HG03457 (cell line): ENCODE data around the gene SPATA18.
"Not testable (repeated sequence)": the region's sequence is repeated elsewhere in the genome, so short reads cannot be mapped to it uniquely, and the experiment has no call there.

Experiments
- ATAC-seq: cut with Tn5 transposase; IDR thresholded peaks from one replicate; pipeline ENCODE4 v1.9.1; 2021; ENCODE audit warnings: moderate number of reproducible peaks; ENCODE audit not compliant: unreplicated experiment

SPATA18 gene

DNA sequence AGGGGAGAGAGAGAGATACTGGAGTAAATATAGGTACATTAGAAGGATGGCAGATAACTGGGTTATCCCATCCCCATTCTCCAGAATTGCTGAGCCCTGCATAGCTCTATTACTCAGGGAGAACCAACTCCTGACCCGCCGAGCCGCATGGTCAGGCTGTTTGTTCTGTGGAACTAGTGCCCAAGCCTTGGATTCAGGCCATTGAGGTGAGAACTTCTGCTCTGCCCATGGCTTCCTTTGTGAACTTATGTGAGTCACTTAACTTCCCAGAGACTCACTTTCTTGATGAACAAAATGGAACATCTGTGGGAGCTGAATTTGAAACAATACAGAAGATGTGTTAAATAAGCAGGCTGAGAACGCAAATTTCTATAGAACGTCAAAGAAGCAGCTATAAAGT lies 54.2 kb downstream of the SPATA18 start:
- ATAC-seq: no peak

DNA sequence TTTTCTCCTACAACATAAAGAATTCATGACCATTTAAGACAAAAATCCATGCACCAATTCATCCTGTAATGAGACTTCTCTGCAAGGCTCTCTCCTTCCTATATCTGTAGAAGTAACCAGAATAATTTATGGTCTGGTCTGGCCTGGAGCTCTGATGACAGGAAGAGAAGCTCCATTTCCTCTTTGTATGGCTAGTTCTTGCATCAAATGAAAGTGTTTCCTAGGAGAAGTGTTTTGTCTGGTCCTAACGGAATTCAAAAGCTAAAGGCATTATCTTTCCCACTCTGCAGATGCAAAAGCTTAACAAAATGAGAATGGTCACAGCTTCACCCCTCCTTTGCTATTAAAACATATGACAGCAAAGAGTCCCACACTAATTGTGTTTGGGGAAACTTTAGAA lies 55.1 kb downstream of the SPATA18 start:
- no peak for ATAC-seq

DNA sequence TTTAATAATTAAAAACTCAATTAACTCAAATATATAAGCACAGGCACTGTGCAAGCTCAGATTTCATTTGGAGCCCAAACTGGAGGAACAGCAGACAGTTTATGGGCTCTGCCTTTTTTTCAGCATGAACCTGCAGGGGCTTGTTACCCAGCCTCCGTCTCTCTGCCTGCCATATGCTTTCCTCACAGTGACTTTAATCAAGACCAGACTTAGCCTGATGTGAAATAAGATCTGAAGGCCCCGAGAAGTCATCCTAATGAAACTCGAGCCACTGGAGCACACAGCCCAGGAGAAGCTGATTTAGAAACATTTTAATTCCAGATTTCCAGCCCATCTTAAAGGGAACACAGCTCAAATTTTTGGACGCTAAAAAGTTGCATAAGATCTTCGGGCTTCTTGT lies 55.6 kb downstream of the SPATA18 start:
- no peak for ATAC-seq

DNA sequence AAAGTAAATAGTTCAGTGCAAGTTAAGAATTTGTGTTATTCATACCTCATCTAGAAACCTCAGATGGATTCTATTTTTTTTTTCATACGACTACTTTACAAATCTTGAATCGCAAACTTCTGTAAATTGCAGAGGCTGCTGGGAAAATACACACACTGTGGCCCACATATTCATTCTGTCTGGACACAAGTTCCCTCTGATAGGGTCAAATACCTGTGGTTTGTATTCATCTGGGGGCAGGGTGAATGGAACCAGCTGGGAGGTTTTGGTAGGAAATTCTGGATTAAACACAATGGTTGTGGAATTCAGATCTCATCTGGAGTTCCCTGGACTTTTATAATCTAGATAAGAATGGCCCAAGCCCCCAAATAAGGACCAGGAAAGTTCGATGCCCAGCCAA lies 56.2 kb downstream of the SPATA18 start:
- ATAC-seq: no peak

DNA sequence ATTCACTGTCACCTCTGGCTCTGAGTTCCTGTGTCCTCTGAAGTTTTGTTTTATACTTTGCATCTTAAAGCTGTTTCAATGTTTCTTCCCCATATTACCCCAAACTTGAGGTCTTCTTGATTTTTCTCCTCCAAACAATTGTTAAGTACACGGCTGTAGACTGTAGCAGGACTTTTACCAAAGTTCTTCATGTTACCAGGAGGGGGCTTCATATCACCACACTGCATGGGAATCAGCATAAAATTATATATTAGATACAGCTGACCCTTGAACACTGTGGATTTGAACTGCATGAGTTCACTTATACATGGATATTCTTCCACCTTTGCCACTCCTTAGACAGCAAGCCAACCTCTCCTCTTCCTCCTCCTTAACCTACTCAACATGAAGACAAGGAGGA lies 56.6 kb downstream of the SPATA18 start:
- no peak for ATAC-seq

DNA sequence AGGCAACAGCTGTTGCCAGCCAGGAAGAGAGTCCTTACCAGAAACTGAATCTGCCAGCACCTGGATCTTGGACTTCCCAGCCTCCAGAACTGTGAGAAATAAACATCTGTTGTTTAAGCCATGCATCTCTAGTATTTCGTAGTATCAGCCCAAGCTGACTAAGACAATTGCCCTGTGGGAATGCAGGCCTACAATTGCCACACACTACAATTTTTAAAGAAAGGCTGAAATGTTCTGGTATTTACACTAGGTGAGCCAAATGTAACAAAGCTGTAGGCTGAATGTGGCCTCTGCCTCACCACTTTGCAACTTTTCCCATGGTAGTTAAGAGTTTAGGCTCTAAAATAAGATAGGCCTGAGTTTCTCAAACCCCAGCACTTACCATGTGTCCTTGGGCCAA lies 59.1 kb downstream of the SPATA18 start:
- ATAC-seq: no peak

DNA sequence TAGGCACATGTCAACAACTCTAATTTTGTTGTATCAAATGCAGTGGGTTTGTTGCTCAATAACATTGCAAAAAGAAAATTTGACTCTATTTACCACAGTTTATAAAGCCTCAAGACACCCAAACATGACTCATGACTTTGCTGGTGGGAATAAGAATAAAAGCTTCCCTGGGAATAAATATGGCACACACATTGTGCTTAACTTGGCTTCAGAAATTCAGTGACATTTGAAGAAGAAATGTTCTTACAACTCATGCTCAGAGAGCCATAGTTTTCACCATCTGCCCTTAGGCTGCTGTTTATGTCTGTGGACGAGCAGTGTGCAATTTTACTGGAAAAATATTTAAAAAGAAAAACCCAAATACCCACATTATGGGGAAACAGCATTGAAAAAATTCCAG lies 60.9 kb downstream of the SPATA18 start:
- ATAC-seq: no peak

DNA sequence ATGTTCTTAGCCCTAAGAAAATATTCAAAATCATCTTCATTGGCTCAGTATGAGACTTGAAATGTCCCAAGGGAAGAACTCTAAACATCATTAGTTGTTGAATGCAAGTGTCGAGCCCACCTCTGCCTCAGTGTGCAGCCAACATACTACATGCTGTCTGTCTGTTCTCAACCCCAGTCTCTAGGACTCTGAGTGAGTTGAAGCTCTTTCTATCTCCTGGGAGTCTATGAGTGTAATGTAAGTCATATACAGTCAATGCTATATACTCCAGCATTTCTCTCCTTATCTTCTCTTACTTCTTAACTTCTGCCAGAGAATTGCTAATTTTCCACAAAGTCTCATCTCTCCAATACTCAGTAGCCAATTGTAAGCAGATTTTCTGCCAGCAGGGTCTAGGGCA lies 61.3 kb downstream of the SPATA18 start:
- ATAC-seq: no peak

DNA sequence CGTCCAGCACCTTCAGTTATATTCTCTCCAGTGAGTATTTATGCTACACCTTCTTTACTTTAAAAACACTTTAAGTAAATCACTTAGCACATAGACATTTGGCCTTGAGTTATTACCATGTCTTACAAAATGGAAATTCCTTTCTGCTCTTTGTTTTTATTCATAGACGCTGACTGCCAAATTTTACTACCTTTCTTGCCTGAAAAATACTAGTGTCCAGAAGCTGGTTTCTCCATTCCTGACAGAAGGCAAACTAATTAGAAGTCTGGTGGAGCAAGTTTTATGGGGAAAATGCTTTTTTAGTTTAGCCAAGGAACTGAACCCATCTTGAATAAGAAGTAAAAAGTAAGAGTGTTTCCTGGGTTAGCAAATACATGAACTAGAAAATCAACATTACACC lies 65.5 kb downstream of the SPATA18 start:
- ATAC-seq: no peak

DNA sequence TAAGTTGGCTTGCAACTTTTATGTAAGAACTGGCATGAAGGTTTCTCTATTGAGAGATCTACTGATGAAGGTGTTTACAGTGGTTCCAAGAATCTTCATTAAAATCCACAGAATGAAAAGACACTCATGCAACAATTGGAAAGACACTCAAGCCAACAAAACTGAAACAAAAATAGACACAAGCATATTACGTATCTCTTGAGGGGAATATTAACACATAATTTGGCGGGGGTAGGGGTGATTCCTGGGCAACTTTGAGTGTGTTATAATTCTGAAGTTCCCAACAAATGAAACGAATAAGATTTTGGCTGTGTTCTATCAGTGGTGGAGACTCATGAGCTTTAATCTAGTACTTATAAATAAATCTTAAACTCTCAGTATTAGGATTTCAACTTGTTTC lies 75.1 kb downstream of the SPATA18 start:
- ATAC-seq: no peak

DNA sequence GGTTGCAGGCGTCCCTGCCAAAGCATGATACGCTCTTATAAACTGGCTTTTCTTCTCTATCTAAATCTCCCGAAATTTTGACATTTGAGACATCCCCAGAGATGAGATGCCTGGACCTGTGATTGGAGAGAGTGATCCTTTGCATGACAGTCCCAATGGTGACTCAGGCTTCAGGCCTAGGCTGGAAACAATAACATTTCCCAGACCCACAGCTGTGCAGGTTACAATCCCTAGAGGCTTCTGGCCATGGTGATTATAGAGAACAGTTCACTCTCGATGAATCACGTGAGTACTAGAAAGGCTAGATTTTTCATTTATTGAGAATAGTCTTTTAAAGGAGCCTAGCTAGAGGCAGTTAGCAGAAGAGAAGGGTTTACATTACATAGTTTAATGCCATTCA lies 75.9 kb downstream of the SPATA18 start:
- ATAC-seq: no peak

DNA sequence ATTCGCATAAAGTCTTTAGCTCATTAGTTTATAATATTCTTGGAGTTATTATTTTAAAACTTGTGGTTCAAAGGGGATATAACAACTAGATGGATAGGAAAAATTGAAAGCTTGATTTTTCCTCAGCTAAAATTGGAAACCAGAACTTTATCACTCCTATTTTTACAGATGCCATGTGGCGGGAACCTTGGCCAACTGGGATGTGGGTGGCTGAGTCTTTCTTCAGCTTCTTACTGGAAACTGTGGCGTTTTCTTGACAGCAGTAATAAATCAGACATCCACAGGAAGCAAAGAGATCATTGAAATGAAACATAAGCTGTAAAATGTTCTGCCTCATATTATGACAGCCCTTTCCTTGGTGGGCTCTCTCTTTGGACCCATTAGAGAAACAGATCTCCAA lies 84.1 kb downstream of the SPATA18 start:
- ATAC-seq: no peak

DNA sequence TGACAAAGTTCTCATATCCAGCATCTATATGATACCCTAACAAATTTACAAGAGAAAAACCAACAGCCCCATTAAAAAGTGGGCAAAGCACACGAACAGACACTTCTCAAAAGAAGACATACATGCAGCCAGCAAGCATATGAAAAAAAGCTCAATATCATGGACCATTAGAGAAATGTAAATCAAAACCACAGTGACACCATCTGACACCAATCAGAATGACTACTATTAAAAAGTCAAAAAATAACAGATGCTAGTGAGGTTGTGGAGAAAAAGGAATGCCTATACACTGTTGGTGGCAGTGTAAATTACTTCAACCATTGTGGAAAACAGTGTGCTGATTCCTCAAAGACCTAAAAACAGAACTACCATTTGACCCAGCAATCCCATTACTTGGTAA lies 86.0 kb downstream of the SPATA18 start:
- ATAC-seq: not testable (repeated sequence)

DNA sequence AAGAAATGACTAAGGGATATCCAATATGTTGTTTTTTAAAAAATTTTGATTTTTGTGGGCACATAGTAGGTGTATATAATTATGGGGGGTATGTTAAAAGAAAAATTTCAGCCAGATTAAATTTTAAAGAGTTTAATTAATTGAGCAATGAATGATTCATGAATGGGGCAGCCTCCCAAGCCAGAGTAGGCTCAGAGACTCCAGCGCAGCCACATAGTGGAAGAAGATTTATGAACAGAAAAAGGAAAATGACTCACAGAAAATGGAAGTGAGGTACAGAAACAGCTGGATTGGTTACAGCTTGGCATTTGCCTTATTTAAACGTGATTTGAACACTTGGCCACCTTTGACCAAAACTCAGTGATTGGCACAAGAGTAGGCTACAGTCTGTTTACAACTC lies 91.7 kb downstream of the SPATA18 start:
- ATAC-seq: no peak

DNA sequence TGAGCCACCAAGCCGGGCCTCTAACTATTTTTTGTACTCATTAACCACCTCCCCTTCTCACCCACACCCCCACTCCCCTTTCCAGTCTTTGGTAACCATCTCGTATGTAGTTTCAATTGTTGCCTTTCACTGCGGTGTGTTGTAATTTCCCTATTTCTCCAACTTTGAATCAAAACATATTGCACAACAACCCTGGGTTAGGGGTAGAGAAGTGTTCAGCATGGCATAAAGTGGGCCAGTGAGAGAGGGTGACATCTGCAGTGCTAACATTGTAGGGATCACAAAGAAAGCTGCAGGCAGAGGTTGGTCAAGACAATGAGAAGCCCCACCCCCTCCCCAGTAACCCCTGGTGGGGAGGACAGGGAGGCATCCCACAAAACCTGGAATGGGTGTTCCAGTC lies 92.7 kb downstream of the SPATA18 start:
- ATAC-seq: no peak

DNA sequence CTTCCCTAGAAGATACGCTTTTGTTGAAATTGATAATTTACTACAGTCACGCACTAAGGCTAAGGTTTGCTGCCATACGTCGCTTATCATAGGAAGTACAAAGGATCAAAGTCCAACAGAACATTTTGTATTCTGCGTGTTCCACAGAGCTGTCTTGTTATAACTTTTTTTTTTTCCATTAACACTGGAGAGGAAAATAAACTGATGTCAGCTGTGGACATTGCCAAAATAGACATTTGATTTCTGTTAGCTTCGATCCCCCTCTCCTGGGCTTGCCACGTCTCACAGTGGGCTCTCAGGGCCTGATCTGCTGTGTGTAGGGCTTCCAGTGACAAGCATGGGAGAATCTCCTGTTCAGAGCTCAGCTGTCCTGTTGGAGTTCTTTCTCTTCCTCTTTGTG lies 93.3 kb downstream of the SPATA18 start:
- no peak for ATAC-seq
